Mesodermal cell (in vitro differentiated cells): ENCODE results near the gene DDX5.
A peak's percentile ranks its signal among the peaks of the same experiment; 100 is the strongest.
"Not testable (repeated sequence)": the region's sequence is repeated elsewhere in the genome, so short reads cannot be mapped to it uniquely, and the experiment has no call there.

ENCODE experiments used
- H3K27ac ChIP-seq: 2 replicates; pipeline ENCODE4 v1.7.0; 2013; ENCODE audit warnings: mild to moderate bottlenecking, low read depth, low read length, moderate library complexity; ENCODE audit not compliant: severe bottlenecking
- H3K36me3 ChIP-seq: 2 replicates; pipeline ENCODE4 v1.7.1; 2013; ENCODE audit warnings: mild to moderate bottlenecking, low read length, moderate library complexity; ENCODE audit not compliant: control insufficient read depth, insufficient read depth
- H3K4me1 ChIP-seq: one replicate; pipeline ENCODE4 v1.7.1; 2013; ENCODE audit warnings: mild to moderate bottlenecking, low read length; ENCODE audit not compliant: insufficient read depth, control insufficient read depth, poor library complexity, severe bottlenecking
- H3K4me3 ChIP-seq: 2 replicates; pipeline ENCODE4 v1.7.0; 2013; ENCODE audit warnings: low read length, control low read depth, mild to moderate bottlenecking; ENCODE audit not compliant: insufficient read depth, poor library complexity, severe bottlenecking; ENCODE audit errors: extremely low read depth
- H3K9me3 ChIP-seq: 2 replicates; pipeline ENCODE4 v1.7.1; 2013; ENCODE audit warnings: mild to moderate bottlenecking, low read length, moderate library complexity; ENCODE audit not compliant: control insufficient read depth
- WGBS, 2 experiments: methylation state at CpG; one replicate each; pipeline ENCODE4 v1.1.5; 2013; ENCODE audit warnings: missing lambda C conversion rate in 2 of 2; ENCODE audit not compliant: insufficient coverage in 2 of 2; 5-methylcytosine and 5-hydroxymethylcytosine counted together

DDX5 gene

DNA sequence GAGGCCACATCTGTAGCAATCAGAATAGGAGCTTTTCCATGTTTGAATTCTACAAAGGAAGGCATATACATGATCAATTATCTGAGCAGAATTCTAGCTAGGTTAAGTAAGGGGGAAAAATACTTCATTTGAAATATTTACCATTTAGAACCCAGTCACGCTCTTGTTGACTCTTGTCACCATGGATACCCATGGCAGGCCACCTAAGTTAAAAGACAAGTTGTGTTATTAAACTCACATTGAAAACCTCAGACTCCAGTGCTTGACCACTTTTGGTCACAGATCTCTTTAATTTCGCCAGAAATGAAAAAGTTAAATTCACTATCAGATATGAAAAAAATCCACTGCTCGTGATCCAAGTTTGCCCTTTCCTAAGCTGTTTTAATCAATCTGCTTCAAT is 4.1 kb downstream of the DDX5 start:
- Histone ChIP-seq H3K9me3 (no peaks in the 10 kb centered on the region), H3K36me3 (peaks cover 66% of the 10 kb centered on the region), H3K27ac (peak overlapping the region; percentile 79), H3K4me1 (peaks cover 34% of the 10 kb centered on the region), H3K4me3 (no peak overlapping the region)
- WGBS, 2 experiments = 90 to 93% methylated on average over 2 to 3 of the region's 3 CpGs

DNA sequence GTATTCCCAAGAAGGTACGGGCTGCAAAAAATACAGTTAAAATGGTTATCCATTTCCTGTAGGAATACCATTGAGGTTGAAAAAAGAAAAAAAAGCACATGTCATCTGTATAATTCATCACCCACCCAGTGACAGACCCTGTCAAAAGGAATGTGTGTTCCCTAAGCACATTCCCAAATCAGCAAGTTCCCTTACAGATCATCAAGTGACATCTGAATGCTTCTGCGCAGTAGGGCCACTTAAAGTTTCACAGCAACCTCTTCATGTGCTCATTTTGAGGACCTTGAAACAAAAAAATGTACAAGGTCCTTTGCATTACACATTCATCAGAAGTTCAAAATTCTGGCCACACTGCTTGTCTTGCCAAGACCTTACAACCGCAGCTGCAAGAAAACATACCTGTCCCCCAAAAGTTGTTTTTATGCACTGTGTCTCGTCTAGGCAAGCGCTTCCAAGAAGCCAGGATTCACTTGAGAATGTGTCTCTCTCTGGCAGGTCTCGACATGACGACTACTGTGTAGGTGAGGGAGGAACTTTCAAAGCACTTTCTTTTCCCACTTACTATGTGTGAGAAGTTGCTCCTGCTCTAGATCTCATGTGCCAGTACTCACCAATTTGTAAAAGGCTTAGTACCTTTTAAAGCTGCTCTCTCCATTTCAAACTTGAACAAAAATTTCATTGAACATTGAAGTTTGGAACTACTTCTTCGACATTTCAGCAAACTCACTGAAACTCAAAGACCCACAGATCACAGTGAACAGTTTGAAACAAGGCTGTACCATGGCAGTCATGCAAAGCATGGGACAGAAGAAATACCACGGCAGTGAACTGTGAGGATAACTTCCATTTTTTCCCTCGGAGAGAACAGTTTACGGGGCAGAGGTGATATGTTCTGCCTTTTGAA is 5.0 kb downstream of the DDX5 start:
- no peak overlapping the region for H3K4me3 ChIP-seq
- peaks cover 66% of the 10 kb centered on the region for H3K36me3 ChIP-seq
- no peaks in the 10 kb centered on the region for H3K9me3 ChIP-seq
- 94 to 96% methylated on average over 8 of the region's 11 CpGs for WGBS, 2 experiments
- peaks cover 34% of the 10 kb centered on the region for H3K4me1 ChIP-seq
- H3K27ac ChIP-seq = peak overlapping the region; percentile 79

DNA sequence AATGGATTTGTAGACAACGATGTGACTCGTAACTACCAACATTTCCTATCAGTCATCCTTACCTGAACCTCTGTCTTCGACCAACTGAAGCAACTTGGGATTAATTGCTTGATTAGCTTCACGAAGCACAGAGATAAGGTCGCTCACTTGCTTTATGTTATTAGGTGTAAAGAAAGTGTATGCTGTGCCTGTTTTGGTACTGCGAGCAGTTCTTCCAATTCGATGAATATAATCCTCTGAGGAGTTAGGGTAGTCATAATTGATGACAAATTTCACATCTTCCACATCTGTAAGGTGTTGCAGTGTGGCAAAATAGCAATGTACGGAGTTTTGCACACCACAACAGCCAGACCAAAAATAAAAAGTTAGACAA is 5.6 kb downstream of the DDX5 start:
- no peaks in the 10 kb centered on the region for H3K9me3 ChIP-seq
- 95 to 100% methylated on average over 4 to 6 of the region's 8 CpGs for WGBS, 2 experiments
- peaks cover 66% of the 10 kb centered on the region for H3K36me3 ChIP-seq
- H3K4me1 ChIP-seq = peaks cover 34% of the 10 kb centered on the region
- peak overlapping the region; percentile 79 for H3K27ac ChIP-seq
- H3K4me3 ChIP-seq = no peak overlapping the region

DNA sequence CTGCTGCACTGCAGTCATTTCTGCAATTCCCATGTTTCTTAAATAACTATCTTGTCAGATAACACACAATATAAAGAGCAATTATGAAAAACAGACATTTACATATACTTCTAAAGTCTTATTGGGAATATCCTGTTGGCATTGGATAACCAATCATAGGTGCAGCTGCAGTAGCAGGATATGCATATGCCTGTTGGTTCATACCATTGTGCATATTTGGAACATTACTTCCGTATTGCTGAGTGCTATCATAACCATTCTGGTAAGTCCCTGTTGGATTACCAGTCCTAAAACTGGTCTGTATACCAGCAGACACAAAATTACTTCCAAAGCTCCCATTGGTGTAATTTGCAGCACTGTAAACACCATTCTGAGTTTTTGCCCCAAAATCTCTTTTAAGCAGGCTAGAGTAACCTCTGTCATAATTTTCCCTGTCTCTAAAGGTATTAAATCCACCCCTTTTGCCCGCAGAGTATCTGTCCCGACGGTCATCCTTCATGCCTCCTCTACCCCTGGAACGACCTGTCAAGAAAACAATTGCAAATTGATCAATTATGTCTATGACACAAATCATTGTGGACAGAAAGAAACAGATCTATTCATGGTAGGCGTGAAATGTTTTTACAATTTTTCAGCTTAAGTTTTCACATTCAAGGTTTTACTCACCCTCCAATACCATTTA is 6.1 kb downstream of the DDX5 start:
- Histone ChIP-seq H3K4me1 (peaks cover 34% of the 10 kb centered on the region), H3K27ac (peak overlapping the region; percentile 79), H3K4me3 (no peak overlapping the region), H3K9me3 (no peaks in the 10 kb centered on the region), H3K36me3 (peaks cover 65% of the 10 kb centered on the region)
- WGBS, 2 experiments = 96 to 100% methylated on average over 1 to 4 of the region's 6 CpGs

DNA sequence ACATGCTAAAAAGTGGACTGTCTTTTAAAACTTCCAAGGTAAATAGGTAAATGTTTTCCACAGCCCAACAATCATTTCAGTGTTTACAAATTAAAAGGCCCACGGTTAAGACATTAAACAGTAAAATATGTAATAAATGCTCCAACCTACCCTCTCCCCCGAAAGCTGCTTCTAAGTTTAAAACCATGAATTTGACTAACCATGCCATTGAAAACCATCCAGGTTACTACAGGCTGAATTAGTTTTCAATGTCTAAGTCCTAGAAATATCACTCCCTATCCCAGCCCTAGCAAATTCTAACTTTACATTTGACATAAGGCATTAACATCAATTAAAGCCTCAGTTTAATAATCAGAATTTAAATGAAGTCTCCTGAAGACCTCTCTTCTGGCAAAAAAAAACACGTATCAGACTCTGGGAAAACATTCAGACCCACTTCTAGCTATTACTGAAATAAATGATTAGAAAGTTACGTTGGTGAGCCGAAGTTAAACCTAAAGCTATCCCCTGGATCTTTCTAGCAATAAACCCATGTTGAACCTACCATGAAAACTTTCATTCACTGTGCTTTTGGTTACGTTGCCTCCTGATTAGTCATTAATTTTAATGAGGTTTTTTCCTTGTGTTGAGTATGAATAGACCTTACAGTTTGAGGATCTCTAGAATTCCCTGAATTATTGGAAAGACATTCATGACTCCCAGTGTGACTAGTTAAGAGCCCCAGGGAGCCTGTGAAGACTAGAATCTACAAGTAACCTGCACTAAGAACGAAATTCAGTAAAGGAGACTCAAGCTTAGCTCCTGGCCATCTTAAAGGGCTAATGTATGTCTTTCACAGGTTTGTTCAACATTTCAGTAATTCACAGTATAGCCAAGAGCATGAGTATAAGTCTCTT is 7.5 kb downstream of the DDX5 start:
- WGBS, 2 experiments = 80 to 92% methylated on average over 1 to 2 of the region's 7 CpGs
- peak overlapping the region; percentile 91 for H3K27ac ChIP-seq
- peak overlapping the region; percentile 75 for H3K4me3 ChIP-seq
- peaks cover 52% of the 10 kb centered on the region for H3K36me3 ChIP-seq
- H3K9me3 ChIP-seq = no peaks in the 10 kb centered on the region
- peaks cover 32% of the 10 kb centered on the region for H3K4me1 ChIP-seq

DNA sequence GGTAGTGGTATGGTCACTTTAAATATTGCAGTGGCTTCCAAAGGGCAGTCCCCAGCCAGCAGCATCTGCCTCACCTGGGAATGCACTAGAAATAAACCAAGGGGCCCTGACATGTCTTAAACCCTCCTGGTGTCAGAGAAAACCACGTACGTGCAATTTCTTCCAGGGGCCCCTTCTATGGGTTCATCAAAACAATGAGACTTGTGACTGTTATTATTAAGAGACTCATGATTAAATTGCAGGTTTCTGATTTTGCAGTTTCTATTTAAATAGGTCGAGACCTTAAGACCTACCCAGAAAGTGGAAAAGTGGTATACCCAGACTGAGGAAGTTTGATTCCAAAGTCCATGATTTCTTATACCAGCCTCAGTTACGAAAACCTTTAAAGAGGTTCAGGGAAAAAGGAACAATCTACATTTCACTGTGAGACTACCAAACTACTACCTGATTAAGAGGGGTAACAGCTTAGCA is 8.5 kb downstream of the DDX5 start:
- peak overlapping the region; percentile 91 for H3K27ac ChIP-seq
- WGBS, 2 experiments = 59 to 61% methylated on average over 2 to 3 of the region's 4 CpGs
- peak overlapping the region; percentile 75 for H3K4me3 ChIP-seq
- H3K9me3 ChIP-seq = no peaks in the 10 kb centered on the region
- H3K4me1 ChIP-seq = peaks cover 22% of the 10 kb centered on the region
- H3K36me3 ChIP-seq = peaks cover 52% of the 10 kb centered on the region

DNA sequence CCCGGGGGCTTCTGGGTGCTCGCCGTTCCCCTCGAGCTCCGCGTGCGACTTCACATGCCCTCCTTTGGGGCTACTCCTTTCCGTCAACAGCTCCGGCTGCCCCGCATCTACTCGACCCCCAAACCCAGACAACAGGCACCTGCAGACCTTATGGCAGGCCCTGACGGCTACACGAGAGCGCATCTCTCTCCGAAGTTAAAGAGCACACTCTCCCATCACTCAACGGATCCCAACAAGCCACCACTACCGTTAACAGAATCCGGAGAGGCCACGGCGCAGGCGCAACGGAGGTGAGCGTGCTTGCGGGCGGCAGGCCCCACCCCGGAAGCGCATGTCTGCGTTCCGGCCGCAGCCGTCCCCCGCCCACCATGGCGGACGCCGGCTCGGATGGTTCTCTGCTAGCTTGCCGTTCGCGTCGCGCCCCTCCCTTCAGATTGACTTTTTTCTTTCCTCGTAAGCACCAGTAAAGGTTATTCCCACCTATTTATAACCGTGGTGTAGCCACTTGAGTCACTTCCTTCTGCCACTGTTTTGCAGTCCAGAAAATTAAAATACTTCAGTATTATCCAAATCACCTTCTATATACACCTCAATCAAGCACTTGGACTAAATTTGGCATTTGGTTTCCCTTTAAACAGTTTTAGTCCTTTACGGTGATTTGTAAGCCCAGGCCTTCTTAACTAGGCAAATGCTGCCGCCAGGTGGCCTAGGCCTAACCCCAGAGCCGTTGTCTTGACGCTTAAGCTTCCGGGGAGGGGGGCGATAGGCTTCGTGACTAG is 9.1 kb downstream of the DDX5 start, which contains the start of gene POLG2:
TSS of gene POLG2 (minus strand) at position 269 of the 779 bp plus-strand sequence. CDS start at position 183, 86 bp downstream.
- peak within 1 kb of the TSS; percentile 75 for H3K4me3 ChIP-seq
- no peaks in the 10 kb centered on the region for H3K9me3 ChIP-seq
- peaks cover 16% of the 10 kb centered on the region for H3K4me1 ChIP-seq
- peak within 1 kb of the TSS; percentile 91 for H3K27ac ChIP-seq
- WGBS, 2 experiments = 0% methylated on average over 34 to 49 of the region's 50 CpGs
- H3K36me3 ChIP-seq = peaks cover 52% of the 10 kb centered on the region

DNA sequence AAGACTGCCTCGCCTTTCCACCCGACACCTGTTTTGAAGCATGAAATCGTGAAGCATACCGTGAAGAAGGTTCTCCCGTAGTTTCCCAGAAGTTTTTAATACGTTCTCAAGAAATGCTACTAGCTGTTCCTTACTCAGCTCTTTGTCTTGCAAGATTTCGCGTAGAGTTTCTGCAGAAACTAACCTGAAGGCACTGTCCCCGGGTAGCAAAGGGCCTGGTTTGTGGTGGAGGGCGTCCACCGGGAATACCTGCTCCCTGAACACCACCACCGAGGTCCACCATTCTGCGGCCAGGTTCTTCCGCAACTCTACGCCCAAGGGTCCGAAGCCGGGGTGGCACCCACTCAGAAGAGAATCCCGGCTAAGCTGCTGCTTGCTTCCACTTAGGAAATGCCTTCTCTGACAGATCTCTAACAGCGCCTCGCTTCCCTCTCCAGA is 9.7 kb downstream of the DDX5 start:
- Histone ChIP-seq H3K27ac (peak overlapping the region; percentile 91), H3K4me1 (peaks cover 11% of the 10 kb centered on the region), H3K9me3 (no peaks in the 10 kb centered on the region), H3K4me3 (peak overlapping the region; percentile 75), H3K36me3 (peaks cover 52% of the 10 kb centered on the region)
- WGBS, 2 experiments = 4 to 6% methylated on average over 14 to 20 of the region's 20 CpGs

DNA sequence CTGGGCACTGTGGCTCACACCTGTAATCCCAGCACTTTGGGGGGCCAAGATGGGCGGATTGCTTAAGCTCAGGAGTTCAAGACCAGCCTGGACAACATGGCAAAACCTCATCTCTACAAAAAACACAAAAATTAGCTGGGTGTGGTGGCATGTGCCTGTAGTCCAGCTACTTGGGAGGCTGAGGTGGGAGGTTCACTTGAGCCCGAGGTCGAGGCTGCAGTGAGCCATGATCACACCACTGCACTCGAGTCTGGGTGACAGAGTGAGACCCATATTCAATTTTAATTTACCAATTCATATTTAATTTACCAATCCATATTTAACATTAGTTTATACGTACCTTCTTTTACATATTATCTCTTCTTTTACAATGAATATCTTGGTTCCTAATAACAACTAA is 10.8 kb downstream of the DDX5 start:
- H3K36me3 ChIP-seq = peaks cover 52% of the 10 kb centered on the region
- WGBS, 2 experiments = 87 to 88% methylated on average over 4 of the region's 5 CpGs
- H3K9me3 ChIP-seq, H3K27ac ChIP-seq, H3K4me1 ChIP-seq, H3K4me3 ChIP-seq: not testable (repeated sequence)
